ENCODE measurements around the gene SELPLG.

SELPLG gene

GRCh38 chr12:108585864-108586263, 47.8 kb downstream of the SELPLG start:
- H3K4me1 ChIP-seq = peaks cover 6% of the 10 kb centered on the region; the same call in 1 of the 2 replicates
- no peaks in the 10 kb centered on the region for H3K9me3 ChIP-seq
- H3K27me3 ChIP-seq = no peaks in the 10 kb centered on the region
- no peak for DNase-seq
- TF ChIP-seq, protein P1, sequence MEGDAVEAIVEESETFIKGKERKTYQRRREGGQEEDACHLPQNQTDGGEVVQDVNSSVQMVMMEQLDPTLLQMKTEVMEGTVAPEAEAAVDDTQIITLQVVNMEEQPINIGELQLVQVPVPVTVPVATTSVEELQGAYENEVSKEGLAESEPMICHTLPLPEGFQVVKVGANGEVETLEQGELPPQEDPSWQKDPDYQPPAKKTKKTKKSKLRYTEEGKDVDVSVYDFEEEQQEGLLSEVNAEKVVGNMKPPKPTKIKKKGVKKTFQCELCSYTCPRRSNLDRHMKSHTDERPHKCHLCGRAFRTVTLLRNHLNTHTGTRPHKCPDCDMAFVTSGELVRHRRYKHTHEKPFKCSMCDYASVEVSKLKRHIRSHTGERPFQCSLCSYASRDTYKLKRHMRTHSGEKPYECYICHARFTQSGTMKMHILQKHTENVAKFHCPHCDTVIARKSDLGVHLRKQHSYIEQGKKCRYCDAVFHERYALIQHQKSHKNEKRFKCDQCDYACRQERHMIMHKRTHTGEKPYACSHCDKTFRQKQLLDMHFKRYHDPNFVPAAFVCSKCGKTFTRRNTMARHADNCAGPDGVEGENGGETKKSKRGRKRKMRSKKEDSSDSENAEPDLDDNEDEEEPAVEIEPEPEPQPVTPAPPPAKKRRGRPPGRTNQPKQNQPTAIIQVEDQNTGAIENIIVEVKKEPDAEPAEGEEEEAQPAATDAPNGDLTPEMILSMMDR (IDR thresholded peaks at IDR 0.05; ENCODE audit: low read depth, low read length) = no peak
- no peak overlapping the region for H3K4me3 ChIP-seq (ENCODE audit: low read depth, low read length)
- H3K36me3 ChIP-seq = no peaks in the 10 kb centered on the region; the same call in 1 of the 2 replicates

- no peaks in the 10 kb centered on the region; the same call in 1 of the 2 replicates for H3K36me3 ChIP-seq
- H3K4me1 ChIP-seq = peaks cover 6% of the 10 kb centered on the region; the same call in 1 of the 2 replicates
- TF ChIP-seq, protein P1 (IDR thresholded peaks at IDR 0.05; ENCODE audit: low read depth, low read length) = no peak
- H3K4me3 ChIP-seq (ENCODE audit: low read depth, low read length) = no peak overlapping the region
- DNase-seq = no peak
- no peaks in the 10 kb centered on the region for H3K9me3 ChIP-seq
- H3K27me3 ChIP-seq = no peaks in the 10 kb centered on the region
Measured at GRCh38 chr12:108584456-108585065, 49.1 kb downstream of the SELPLG start.

- peaks cover 6% of the 10 kb centered on the region; the same call in 1 of the 2 replicates for H3K4me1 ChIP-seq
- H3K9me3 ChIP-seq = no peaks in the 10 kb centered on the region
- H3K4me3 ChIP-seq (ENCODE audit: low read depth, low read length) = no peak overlapping the region
- no peaks in the 10 kb centered on the region; the same call in 1 of the 2 replicates for H3K36me3 ChIP-seq
- TF ChIP-seq, protein P1 (IDR thresholded peaks at IDR 0.05; ENCODE audit: low read depth, low read length) = no peak
- H3K27me3 ChIP-seq = no peaks in the 10 kb centered on the region
- no peak for DNase-seq
Measured at GRCh38 chr12:108583991-108584390, 49.7 kb downstream of the SELPLG start.

DNA sequence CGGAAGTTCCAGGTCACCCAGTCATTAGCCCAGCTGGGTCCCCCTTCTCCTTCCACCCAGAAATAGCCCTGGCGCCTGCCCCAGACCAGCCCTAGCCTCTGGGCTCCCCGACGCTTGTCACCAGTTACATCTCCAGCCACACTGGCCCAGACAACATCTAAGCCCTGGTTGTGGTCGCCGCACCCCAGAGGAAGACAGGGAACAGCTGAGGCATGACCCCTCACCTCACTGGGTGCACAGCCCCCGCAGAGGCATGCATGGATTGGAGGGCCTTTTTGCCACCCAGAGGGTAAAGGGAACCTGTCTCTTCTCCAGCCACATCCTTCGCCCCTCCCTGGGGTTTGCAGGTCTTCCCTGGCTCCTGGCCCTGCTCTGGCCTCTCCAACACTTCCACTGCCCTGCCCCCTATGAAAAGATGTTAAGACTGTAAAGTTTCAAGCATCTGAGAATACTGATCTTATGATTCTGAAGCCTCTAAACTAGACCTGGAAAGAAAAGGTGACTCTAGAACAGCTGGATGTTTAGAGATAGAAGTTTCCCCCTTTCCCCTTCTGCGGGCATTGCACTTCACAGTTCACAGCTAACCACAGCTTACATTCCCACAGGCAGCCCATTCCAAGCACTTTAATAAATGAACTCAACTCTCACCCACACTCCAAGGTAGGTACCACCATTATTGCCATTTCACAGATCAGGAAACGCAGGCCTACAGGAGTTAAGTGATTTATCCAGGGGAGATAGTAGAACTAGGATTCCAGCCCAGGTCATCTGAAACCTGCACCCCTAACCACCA, 50.5 kb downstream of the SELPLG start:
- TF ChIP-seq, protein P1 (IDR thresholded peaks at IDR 0.05; ENCODE audit: low read depth, low read length) = no peak
- Histone ChIP-seq H3K9me3 (no peaks in the 10 kb centered on the region), H3K4me3 (ENCODE audit: low read depth, low read length) (no peak overlapping the region), H3K36me3 (no peaks in the 10 kb centered on the region; the same call in 1 of the 2 replicates), H3K27me3 (no peaks in the 10 kb centered on the region), H3K4me1 (peaks cover 6% of the 10 kb centered on the region; the same call in 1 of the 2 replicates)
- no peak for DNase-seq

DNA sequence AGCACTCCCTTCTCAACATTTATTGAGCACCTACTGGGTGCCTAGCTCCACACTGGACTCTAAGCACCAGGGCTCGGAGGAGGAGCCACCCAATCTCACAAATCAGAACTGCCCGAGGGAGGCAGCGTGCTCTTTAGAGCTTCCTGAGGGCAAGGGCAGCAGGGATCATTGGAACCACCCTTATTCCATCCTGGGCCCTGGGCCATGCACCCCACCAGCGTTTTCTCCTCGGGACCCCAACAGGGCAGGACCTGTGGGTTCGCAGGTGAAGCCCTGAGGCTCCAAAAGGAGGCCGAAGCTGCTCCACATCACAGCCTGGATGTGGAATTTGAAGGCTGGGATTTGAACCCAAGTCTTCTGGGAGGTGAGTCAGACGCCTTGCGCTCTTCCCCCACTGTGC, 51.2 kb downstream of the SELPLG start:
- no peak for DNase-seq
- H3K27me3 ChIP-seq = no peaks in the 10 kb centered on the region
- no peak overlapping the region for H3K4me3 ChIP-seq (ENCODE audit: low read depth, low read length)
- no peaks in the 10 kb centered on the region; the same call in 1 of the 2 replicates for H3K36me3 ChIP-seq
- TF ChIP-seq, protein P1 (IDR thresholded peaks at IDR 0.05; ENCODE audit: low read depth, low read length) = no peak
- H3K9me3 ChIP-seq = no peaks in the 10 kb centered on the region
- H3K4me1 ChIP-seq = peaks cover 6% of the 10 kb centered on the region; the same call in 1 of the 2 replicates
